SK-N-SH (cell line): ENCODE results near the gene RALA. TPM values are rescaled to one million over a fixed set of nuclear protein-coding genes. Genes with fewer than 3 reads are reported as not detected.
"Not testable (repeated sequence)": the region's sequence is repeated elsewhere in the genome, so short reads cannot be mapped to it uniquely, and the experiment has no call there.

Experiments used
- CTCF ChIA-PET: fragments of 300-600, 350-600 bp; formaldehyde crosslinking; extraction: SDS; loops from one replicate; lab custom pipeline; 2021; lab: Yijun Ruan, JAX
- POLR2A ChIA-PET: fragments of 350-600 bp; sonication (Branson Sonifier 250); formaldehyde crosslinking; extraction: SDS; loops from one replicate; lab custom pipeline; 2020; ENCODE audit warnings: antibody characterized with exemption, inconsistent platforms; lab: Yijun Ruan, JAX
- DNase-seq: peaks from one replicate; pipeline ENCODE4 v3.0.0; 2012
- H2AFZ ChIP-seq: fragments of 200-600 bp; sonication (generic); 2 replicates; pipeline ENCODE4 v1.8.1; 2016; ENCODE audit warnings: antibody characterized with exemption, mild to moderate bottlenecking, low read depth
- H3F3A ChIP-seq: fragments of 200-600 bp; sonication (generic); replicated peaks from 2 replicates; pipeline ENCODE3; 2016; ENCODE audit warnings: antibody characterized with exemption, mild to moderate bottlenecking; ENCODE audit not compliant: insufficient read depth
- H3K27ac ChIP-seq, 2 experiments: fragments of 200-500 bp in 1 of 2; fragments of 200-600 bp in 1 of 2; sonication (Bioruptor generic) in 1 of 2; sonication (generic), shearing (Covaris generic) in 1 of 2; 2 replicates each; pipeline versions ENCODE4 v1.5.1 to v1.6.1; 2014 to 2016; ENCODE audit warnings: low read depth in 2 of 2, inconsistent platforms in 1 of 2, low read length in 1 of 2, mild to moderate bottlenecking in 1 of 2, mixed read lengths in 1 of 2
- H3K27me3 ChIP-seq: fragments of 200-600 bp; sonication (generic), shearing (Covaris generic); 2 replicates; pipeline ENCODE4 v1.6.1; 2016; ENCODE audit warnings: mixed run types; ENCODE audit not compliant: insufficient read depth
- H3K36me3 ChIP-seq, 2 experiments: fragments of 200-500 bp in 1 of 2; fragments of 200-600 bp in 1 of 2; sonication (Bioruptor generic) in 1 of 2; sonication (generic) in 1 of 2; replicated peaks in 1 of 2; 2 replicates each; pipeline versions ENCODE3 to v1.5.1; 2014 to 2016; ENCODE audit warnings: low read length in 1 of 2, mild to moderate bottlenecking in 1 of 2; ENCODE audit not compliant: insufficient read depth in 2 of 2, control insufficient read depth in 1 of 2
- H3K4me1 ChIP-seq, 2 experiments: fragments of 200-500 bp in 1 of 2; fragments of 200-600 bp in 1 of 2; sonication (Bioruptor generic) in 1 of 2; sonication (generic), shearing (Covaris generic) in 1 of 2; 2 replicates each; pipeline versions ENCODE4 v1.5.1 to v1.6.1; 2014 to 2016; ENCODE audit warnings: low read depth in 1 of 2, low read length in 1 of 2, mixed run types in 1 of 2; ENCODE audit not compliant: insufficient read depth in 2 of 2, control insufficient read depth in 1 of 2
- H3K4me2 ChIP-seq: fragments of 200-600 bp; sonication (generic), shearing (Covaris generic); 2 replicates; pipeline ENCODE4 v1.6.1; 2017; ENCODE audit warnings: mixed run types
- H3K4me3 ChIP-seq, 2 experiments: fragments of 200-500 bp in 1 of 2; fragments of 200-600 bp in 1 of 2; sonication (Bioruptor generic) in 1 of 2; sonication (generic), shearing (Covaris generic) in 1 of 2; 2 replicates each; pipeline versions ENCODE4 v1.5.1 to v1.8.1; 2014 to 2016; ENCODE audit warnings: low read depth in 2 of 2, inconsistent platforms in 1 of 2, low read length in 1 of 2, mild to moderate bottlenecking in 1 of 2, mixed read lengths in 1 of 2, moderate library complexity in 1 of 2
- H3K79me2 ChIP-seq: fragments of 200-600 bp; sonication (generic); 2 replicates; pipeline ENCODE4 v1.8.1; 2017; ENCODE audit warnings: mild to moderate bottlenecking; ENCODE audit not compliant: insufficient read depth
- H3K9ac ChIP-seq: fragments of 200-600 bp; sonication (generic); 2 replicates; pipeline ENCODE4 v1.6.1; 2017; ENCODE audit warnings: mixed run types
- H3K9me2 ChIP-seq: fragments of 200-600 bp; sonication (generic); 2 replicates; pipeline ENCODE4 v1.6.1; 2017; ENCODE audit warnings: mixed run types
- H3K9me3 ChIP-seq: fragments of 200-600 bp; sonication (generic); 2 replicates; pipeline ENCODE4 v1.6.1; 2017; ENCODE audit warnings: mixed run types, mild to moderate bottlenecking, moderate library complexity
- H4K20me1 ChIP-seq: fragments of 200-600 bp; sonication (generic); 2 replicates; pipeline ENCODE4 v1.6.1; 2017; ENCODE audit warnings: mild to moderate bottlenecking, mixed run types; ENCODE audit not compliant: insufficient read depth
- CHD2 ChIP-seq: fragments of 150-350 bp; IDR thresholded peaks from 2 replicates; pipeline ENCODE4 v1.6.1; 2018; ENCODE audit warnings: low read length; ENCODE audit not compliant: partially characterized antibody
- ELF1 ChIP-seq: IDR thresholded peaks from 2 replicates; pipeline ENCODE4 v1.4.0; 2012
- EP300 ChIP-seq, 2 experiments: IDR thresholded peaks; 2 replicates each; pipeline versions ENCODE4 v1.4.0 to v1.6.1; 2012; ENCODE audit warnings: borderline replicate concordance in 1 of 2, low read depth in 1 of 2, low read length in 1 of 2
- EZH2phosphoT487 ChIP-seq: fragments of 200-600 bp; sonication (generic); IDR thresholded peaks from 2 replicates; pipeline ENCODE4 v1.6.1; 2017; ENCODE audit warnings: low read depth, mixed run types, mild to moderate bottlenecking, antibody characterized with exemption, moderate library complexity, borderline replicate concordance
- GABPA ChIP-seq: IDR thresholded peaks from 2 replicates; pipeline ENCODE4 v1.4.0; 2012; ENCODE audit warnings: low read depth, mild to moderate bottlenecking
- GATA2 ChIP-seq: sonication (generic); formaldehyde crosslinking; IDR thresholded peaks from 2 replicates; pipeline ENCODE4 v1.5.0; 2020; ENCODE audit warnings: mild to moderate bottlenecking, missing genetic modification reagents
- JUND ChIP-seq: IDR thresholded peaks from 2 replicates; pipeline ENCODE4 v1.4.0; 2012
- MXI1 ChIP-seq: IDR thresholded peaks from 2 replicates; pipeline ENCODE4 v1.6.1; 2012; ENCODE audit warnings: mild to moderate bottlenecking, low read depth, low read length, improper control_type of control experiment
- NFIC ChIP-seq: IDR thresholded peaks from 2 replicates; pipeline ENCODE4 v1.4.0; 2012; ENCODE audit warnings: borderline replicate concordance
- NRF1 ChIP-seq: IDR thresholded peaks from 2 replicates; pipeline ENCODE4 v1.6.1; 2012; ENCODE audit warnings: low read depth, mild to moderate bottlenecking, low read length
- POLR2AphosphoS5 ChIP-seq: IDR thresholded peaks from 2 replicates; pipeline ENCODE4 v1.6.1; 2012; ENCODE audit warnings: low read depth, low read length
- REST ChIP-seq: IDR thresholded peaks from 2 replicates; pipeline ENCODE4 v1.6.1; 2012; ENCODE audit warnings: mild to moderate bottlenecking, low read depth, low read length, moderate library complexity
- RFX5 ChIP-seq: IDR thresholded peaks from 2 replicates; pipeline ENCODE4 v1.6.1; 2012; ENCODE audit warnings: mild to moderate bottlenecking, improper control_type of control experiment, low read length
- SIN3A ChIP-seq: IDR thresholded peaks from 2 replicates; pipeline ENCODE4 v1.6.1; 2012; ENCODE audit warnings: low read depth, mild to moderate bottlenecking, low read length, moderate library complexity, borderline replicate concordance
- SMC3 ChIP-seq: IDR thresholded peaks from 2 replicates; pipeline ENCODE4 v1.6.1; 2012; ENCODE audit warnings: low read depth, low read length, improper control_type of control experiment
- TAF1 ChIP-seq: IDR thresholded peaks from 2 replicates; pipeline ENCODE4 v1.6.1; 2012; ENCODE audit warnings: low read depth, mild to moderate bottlenecking, low read length, moderate library complexity, borderline replicate concordance
- TEAD4 ChIP-seq: IDR thresholded peaks from 2 replicates; pipeline ENCODE4 v1.4.0; 2012; ENCODE audit warnings: mild to moderate bottlenecking, borderline replicate concordance; ENCODE audit not compliant: insufficient read depth
- USF2 ChIP-seq: fragments of 150-350 bp; IDR thresholded peaks from 2 replicates; pipeline ENCODE4 v1.6.1; 2017; ENCODE audit warnings: antibody characterized with exemption, low read length, low read depth, borderline replicate concordance
- ZBTB33 ChIP-seq: IDR thresholded peaks from 2 replicates; pipeline ENCODE4 v1.4.0; 2012; ENCODE audit warnings: low read depth, borderline replicate concordance
- whole genome bisulfite sequencing: methylation state at CpG from one replicate; pipeline ENCODE4 v1.1.6; 2017; ENCODE audit warnings: low lambda C conversion rate; 5-methylcytosine and 5-hydroxymethylcytosine counted together
- polyA plus RNA-seq, 3 experiments: library from polyadenylated mRNA; depleted of rRNA; stranded (reverse); fragments of >200 nt; gene quantifications; 2 replicates each; pipeline ENCODE4 v1.2.3, GENCODE V29; 2012
- TF ChIP-seq, protein P1 (sequence below): fragments of 150-350 bp; IDR thresholded peaks from 2 replicates; pipeline ENCODE4 v1.6.1; 2016; ENCODE audit warnings: mild to moderate bottlenecking, low read depth, low read length

The RALA gene
- polyA plus RNA-seq, 1 of the 3 experiments (the other 2 are of a cell fraction), result 29.0 TPM

GRCh38 chr7:39679874-39680273 lies 56.5 kb downstream of the RALA start:
- H3K9ac ChIP-seq, H3K9me3 ChIP-seq, DNase-seq, H3K27ac ChIP-seq, H3K4me2 ChIP-seq, POLR2A ChIA-PET, H2AFZ ChIP-seq, H3K9me2 ChIP-seq, H3K27me3 ChIP-seq, H3K4me3 ChIP-seq: not testable (repeated sequence)
- H3K36me3 ChIP-seq, result peaks cover 0 to 10% of the 10 kb centered on the region in 2 experiments
- peaks cover 95% of the 10 kb centered on the region for H3K79me2 ChIP-seq
- CTCF ChIA-PET, result interaction anchor here (2.1 kb wide), 1 partner anchor 100 kb away, joined by 10 read pairs; no protein-coding TSS in a partner anchor
- H3K4me1 ChIP-seq, result peaks cover 14 to 31% of the 10 kb centered on the region in 2 experiments
- peaks cover 29% of the 10 kb centered on the region for H3F3A ChIP-seq
- peaks cover 69% of the 10 kb centered on the region for H4K20me1 ChIP-seq
- WGBS, result 93% methylated on average over 9 of the region's 9 CpGs

DNA sequence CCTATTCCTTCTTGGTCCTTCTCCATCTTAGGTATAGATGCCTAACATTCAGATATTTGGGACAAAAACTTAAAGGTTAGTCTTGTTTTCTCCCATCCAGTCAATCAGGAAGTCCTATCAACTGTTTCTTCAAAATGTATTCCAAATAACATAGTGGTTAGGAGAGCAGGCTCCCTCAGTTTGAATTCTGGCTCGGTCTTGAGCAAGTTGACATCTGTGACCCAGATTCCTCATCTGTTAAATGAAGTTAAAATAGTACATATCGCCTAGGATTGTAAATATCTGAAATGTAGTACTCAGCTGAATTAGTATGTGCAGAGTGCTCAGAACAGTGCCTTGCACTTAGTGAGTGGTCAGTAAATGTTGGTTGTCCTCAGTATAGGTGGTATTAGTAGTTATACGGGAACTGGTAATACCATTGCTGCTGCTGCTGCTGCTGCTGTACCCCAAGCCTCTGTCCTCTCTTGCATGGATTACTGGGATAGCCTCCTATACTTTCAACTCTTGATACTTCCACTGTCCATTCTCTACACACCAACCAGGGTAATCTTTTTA lies 58.6 kb downstream of the RALA start:
- TF ChIP-seq SMC3 (no peak), TAF1 (no peak), GABPA (no peak), MXI1 (no peak), GATA2 (CRISPR knock-in tag) (no peak), NRF1 (no peak), USF2 (no peak), JUND (no peak), REST (no peak), EZH2phosphoT487 (no peak), POLR2AphosphoS5 (no peak), EP300 (IDR thresholded peaks at IDR 0.05; ENCODE audit: borderline replicate concordance in 1 of 2, low read depth in 1 of 2, low read length in 1 of 2) (no peak), ZBTB33 (no peak), ELF1 (no peak), SIN3A (no peak), TEAD4 (no peak), NFIC (no peak), CHD2 (no peak), RFX5 (no peak)
- TF ChIP-seq, protein P1, sequence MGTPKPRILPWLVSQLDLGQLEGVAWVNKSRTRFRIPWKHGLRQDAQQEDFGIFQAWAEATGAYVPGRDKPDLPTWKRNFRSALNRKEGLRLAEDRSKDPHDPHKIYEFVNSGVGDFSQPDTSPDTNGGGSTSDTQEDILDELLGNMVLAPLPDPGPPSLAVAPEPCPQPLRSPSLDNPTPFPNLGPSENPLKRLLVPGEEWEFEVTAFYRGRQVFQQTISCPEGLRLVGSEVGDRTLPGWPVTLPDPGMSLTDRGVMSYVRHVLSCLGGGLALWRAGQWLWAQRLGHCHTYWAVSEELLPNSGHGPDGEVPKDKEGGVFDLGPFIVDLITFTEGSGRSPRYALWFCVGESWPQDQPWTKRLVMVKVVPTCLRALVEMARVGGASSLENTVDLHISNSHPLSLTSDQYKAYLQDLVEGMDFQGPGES, result no peak
- Histone ChIP-seq H3K79me2 (peaks cover 95% of the 10 kb centered on the region), H3K4me1 (peaks cover 14 to 31% of the 10 kb centered on the region in 2 experiments), H3F3A (peaks cover 35% of the 10 kb centered on the region), H3K9me2 (no peaks in the 10 kb centered on the region), H3K9ac (no peak overlapping the region), H3K36me3 (peaks cover 0 to 6% of the 10 kb centered on the region in 2 experiments), H2AFZ (no peak overlapping the region), H3K4me3 (no peak overlapping the region), H4K20me1 (peaks cover 54% of the 10 kb centered on the region), H3K27me3 (no peaks in the 10 kb centered on the region), H3K4me2 (no peak overlapping the region), H3K27ac (peak overlapping the region in 1 of 2 experiments; percentile 81; a peak in 1 of 4 replicates), H3K9me3 (no peaks in the 10 kb centered on the region)
- CTCF ChIA-PET, result no interaction called here
- DNase-seq, result no peak
- WGBS, result 92% methylated on average over 3 of the region's 3 CpGs
- POLR2A ChIA-PET, result no interaction called here
